ENCODE measurements around the gene CLTCL1.

- TF ChIP-seq YY1 (IDR thresholded peaks at IDR 0.05; ENCODE audit: insufficient read depth, insufficient read length) (no peak), ZNF274 (IDR thresholded peaks at IDR 0.05; ENCODE audit: low read depth, low read length) (no peak)
Observed at GRCh38 chr22:19175602-19176174, 115.8 kb downstream of the CLTCL1 start.
